ENCODE measurements around the gene ZNF687.

- TF ChIP-seq CTCF (IDR thresholded peaks at IDR 0.05) (no peak), POLR2A (IDR thresholded peaks at IDR 0.05) (no peak)
Measured at GRCh38 chr1:151289080-151289935, 7.2 kb downstream of the ZNF687 start.
